Ishikawa (cell line): ENCODE measurements around the gene SEPTIN1.

ENCODE experiments used
- CEBPB ChIP-seq: IDR thresholded peaks from 2 replicates; pipeline ENCODE4 v1.6.1; 2012
- CREB1 ChIP-seq: IDR thresholded peaks from 2 replicates; pipeline ENCODE4 v1.6.1; 2012; ENCODE audit warnings: low read depth
- EGR1 ChIP-seq: IDR thresholded peaks from 2 replicates; pipeline ENCODE4 v1.6.1; 2012
- EP300 ChIP-seq: IDR thresholded peaks from 2 replicates; pipeline ENCODE4 v1.6.1; 2012; ENCODE audit warnings: borderline replicate concordance
- FOXM1 ChIP-seq: IDR thresholded peaks from 2 replicates; pipeline ENCODE4 v1.6.1; 2012; ENCODE audit warnings: low read depth, borderline replicate concordance
- NFIC ChIP-seq: IDR thresholded peaks from 2 replicates; pipeline ENCODE4 v1.6.1; 2012
- RAD21 ChIP-seq: IDR thresholded peaks from 2 replicates; pipeline ENCODE4 v1.6.1; 2012; ENCODE audit warnings: low read depth
- TAF1 ChIP-seq: IDR thresholded peaks from 2 replicates; pipeline ENCODE4 v1.6.1; 2012; ENCODE audit warnings: low read depth, mild to moderate bottlenecking
- TCF12 ChIP-seq: IDR thresholded peaks from 2 replicates; pipeline ENCODE4 v1.6.1; 2012; ENCODE audit warnings: low read depth
- TEAD4 ChIP-seq: IDR thresholded peaks from 2 replicates; pipeline ENCODE4 v1.6.1; 2012
- USF1 ChIP-seq: IDR thresholded peaks from 2 replicates; pipeline ENCODE4 v1.6.1; 2012
- YY1 ChIP-seq: IDR thresholded peaks from 2 replicates; pipeline ENCODE4 v1.6.1; 2012; ENCODE audit warnings: low read depth
- ZBTB7A ChIP-seq: IDR thresholded peaks from 2 replicates; pipeline ENCODE4 v1.6.1; 2012; ENCODE audit warnings: low read depth
- TF ChIP-seq, protein P1 (sequence below): IDR thresholded peaks from 2 replicates; pipeline ENCODE4 v1.6.1; 2012
- TF ChIP-seq, protein P2 (sequence below): IDR thresholded peaks from 2 replicates; pipeline ENCODE4 v1.6.1; 2012; ENCODE audit warnings: low read depth, mild to moderate bottlenecking

SEPTIN1 gene

GRCh38 chr16:30374538-30374937, 7.8 kb downstream of the SEPTIN1 start, which contains the start of gene MYL11:
TSS of gene MYL11 (plus strand) at chr16:30374802. CDS start at chr16:30374858, 56 bp downstream.
- no peak for TF ChIP-seq CEBPB

DNA sequence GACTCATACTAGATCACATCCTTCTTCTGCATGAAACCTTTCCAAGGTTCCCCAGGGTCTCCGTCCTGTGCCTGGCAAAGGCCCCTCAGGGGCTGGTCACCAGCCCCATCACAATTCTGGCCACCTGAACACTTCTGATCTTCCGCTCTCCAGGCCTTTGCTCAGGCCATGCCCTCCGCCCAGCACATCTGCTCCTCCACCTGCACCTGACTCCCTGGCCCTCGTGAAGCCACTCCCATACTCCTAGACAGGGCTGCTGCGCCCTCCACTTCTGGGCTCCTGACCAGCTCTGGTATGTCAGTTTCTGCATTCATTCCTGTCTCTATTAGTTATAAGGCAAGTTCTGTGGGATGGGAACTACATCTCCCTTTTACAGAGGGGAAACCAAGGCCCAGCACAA, 9.6 kb downstream of the SEPTIN1 start:
- TF ChIP-seq EP300 (no peak), TAF1 (no peak), TEAD4 (no peak), ZBTB7A (no peak), CEBPB (no peak), YY1 (no peak), RAD21 (no peak), CREB1 (no peak), FOXM1 (no peak), TCF12 (no peak), USF1 (no peak), EGR1 (no peak), NFIC (no peak)
- TF ChIP-seq, protein P1, sequence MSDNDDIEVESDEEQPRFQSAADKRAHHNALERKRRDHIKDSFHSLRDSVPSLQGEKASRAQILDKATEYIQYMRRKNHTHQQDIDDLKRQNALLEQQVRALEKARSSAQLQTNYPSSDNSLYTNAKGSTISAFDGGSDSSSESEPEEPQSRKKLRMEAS = no peak
- TF ChIP-seq, protein P2, sequence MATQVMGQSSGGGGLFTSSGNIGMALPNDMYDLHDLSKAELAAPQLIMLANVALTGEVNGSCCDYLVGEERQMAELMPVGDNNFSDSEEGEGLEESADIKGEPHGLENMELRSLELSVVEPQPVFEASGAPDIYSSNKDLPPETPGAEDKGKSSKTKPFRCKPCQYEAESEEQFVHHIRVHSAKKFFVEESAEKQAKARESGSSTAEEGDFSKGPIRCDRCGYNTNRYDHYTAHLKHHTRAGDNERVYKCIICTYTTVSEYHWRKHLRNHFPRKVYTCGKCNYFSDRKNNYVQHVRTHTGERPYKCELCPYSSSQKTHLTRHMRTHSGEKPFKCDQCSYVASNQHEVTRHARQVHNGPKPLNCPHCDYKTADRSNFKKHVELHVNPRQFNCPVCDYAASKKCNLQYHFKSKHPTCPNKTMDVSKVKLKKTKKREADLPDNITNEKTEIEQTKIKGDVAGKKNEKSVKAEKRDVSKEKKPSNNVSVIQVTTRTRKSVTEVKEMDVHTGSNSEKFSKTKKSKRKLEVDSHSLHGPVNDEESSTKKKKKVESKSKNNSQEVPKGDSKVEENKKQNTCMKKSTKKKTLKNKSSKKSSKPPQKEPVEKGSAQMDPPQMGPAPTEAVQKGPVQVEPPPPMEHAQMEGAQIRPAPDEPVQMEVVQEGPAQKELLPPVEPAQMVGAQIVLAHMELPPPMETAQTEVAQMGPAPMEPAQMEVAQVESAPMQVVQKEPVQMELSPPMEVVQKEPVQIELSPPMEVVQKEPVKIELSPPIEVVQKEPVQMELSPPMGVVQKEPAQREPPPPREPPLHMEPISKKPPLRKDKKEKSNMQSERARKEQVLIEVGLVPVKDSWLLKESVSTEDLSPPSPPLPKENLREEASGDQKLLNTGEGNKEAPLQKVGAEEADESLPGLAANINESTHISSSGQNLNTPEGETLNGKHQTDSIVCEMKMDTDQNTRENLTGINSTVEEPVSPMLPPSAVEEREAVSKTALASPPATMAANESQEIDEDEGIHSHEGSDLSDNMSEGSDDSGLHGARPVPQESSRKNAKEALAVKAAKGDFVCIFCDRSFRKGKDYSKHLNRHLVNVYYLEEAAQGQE = no peak

GRCh38 chr16:30372038-30372712, 10.2 kb downstream of the SEPTIN1 start:
- TF ChIP-seq CEBPB = no peak
- TF ChIP-seq YY1 = no peak
- no peak for TF ChIP-seq CREB1
- TF ChIP-seq, protein P2 = no peak
- no peak for TF ChIP-seq RAD21
- TF ChIP-seq FOXM1 = no peak
- TF ChIP-seq TAF1 = no peak
- TF ChIP-seq EGR1 = no peak
- no peak for TF ChIP-seq TCF12
- TF ChIP-seq, protein P1 = no peak
- TF ChIP-seq TEAD4 = no peak
- TF ChIP-seq USF1 = no peak
- TF ChIP-seq ZBTB7A = no peak
- TF ChIP-seq EP300 = no peak
- no peak for TF ChIP-seq NFIC

GRCh38 chr16:30371248-30371816, 11.0 kb downstream of the SEPTIN1 start:
- TF ChIP-seq EGR1 (no peak), USF1 (no peak), CEBPB (no peak), FOXM1 (no peak), ZBTB7A (0 out of 2 replicates have a peak, but pooled peaks have one; percentile 64), EP300 (no peak)
- TF ChIP-seq, protein P2 = no peak
